Heart right ventricle (tissue), 16 donors: Measurements from ENCODE around the gene EFNA1. TPM values are rescaled to one million over a fixed set of nuclear protein-coding genes. Genes with fewer than 3 reads are reported as not detected.

Experiments
- ATAC-seq, 8 donors: fragments of 200-7000 bp; cut with Tn5 transposase; one replicate each; pipeline ENCODE4 v1.9.1; 2020; ENCODE audit warnings: mild to moderate bottlenecking in 8 of 8, moderate library complexity in 8 of 8, moderate number of reproducible peaks in 1 of 8
- DNase-seq, 2 donors: peaks; one replicate each; pipeline ENCODE4 v3.0.0-alpha.2; 2020
- H3K27ac ChIP-seq, 10 donors: fragments of 200-600 bp; sonication (generic) in 2 of 10; one replicate each; pipeline versions ENCODE4 v1.5.0 to v1.8.0; 2020 to 2022; ENCODE audit warnings: mild to moderate bottlenecking in 3 of 10
- H3K27me3 ChIP-seq, 7 donors: fragments of 200-600 bp; one replicate each; pipeline ENCODE4 v1.8.0; 2021 to 2022; ENCODE audit warnings: mild to moderate bottlenecking in 2 of 7
- H3K36me3 ChIP-seq, 9 donors: fragments of 200-600 bp; sonication (generic) in 1 of 9; one replicate each; pipeline versions ENCODE4 v1.5.0 to v1.8.0; 2020 to 2022; ENCODE audit warnings: mild to moderate bottlenecking in 2 of 9
- H3K4me1 ChIP-seq, 9 donors: fragments of 200-600 bp; sonication (generic) in 1 of 9; one replicate each; pipeline versions ENCODE4 v1.5.0 to v1.8.0; 2020 to 2022; ENCODE audit warnings: mild to moderate bottlenecking in 4 of 9
- H3K4me3 ChIP-seq, 10 donors: fragments of 200-600 bp; sonication (generic) in 2 of 10; one replicate each; pipeline versions ENCODE4 v1.5.0 to v1.8.0; 2020 to 2022; ENCODE audit warnings: mild to moderate bottlenecking in 7 of 10, moderate library complexity in 2 of 10
- H3K9me3 ChIP-seq, 11 donors: fragments of 200-600 bp in 10 of 11; sonication (generic) in 2 of 11; one replicate each; pipeline versions ENCODE4 v1.5.0 to v1.8.0; 2013 to 2022; ENCODE audit warnings: mild to moderate bottlenecking in 2 of 11, control low read depth in 1 of 11, moderate library complexity in 1 of 11
- CTCF ChIP-seq, 9 donors: fragments of 200-600 bp; sonication (generic) in 2 of 9; IDR thresholded peaks; one replicate each; pipeline versions ENCODE4 v1.5.0 to v1.8.0; 2021 to 2022; ENCODE audit warnings: antibody characterized with exemption in 9 of 9, mild to moderate bottlenecking in 5 of 9, moderate library complexity in 1 of 9
- WGBS, 2 donors: extraction: QIAGEN DNeasy Blood & Tissue Kit; methylation state at CpG; one replicate each; pipeline ENCODE4 v1.1.7; 2013; ENCODE audit warnings: inconsistent platforms in 1 of 2; 5-methylcytosine and 5-hydroxymethylcytosine counted together
- intact Hi-C, 10 donors: fragments of 100-400 bp; cut with DNase I; formaldehyde crosslinking; loops; one replicate each; pipeline versions ENCODE4 v1.11.1 to v1.14.2; 2022
- polyA plus RNA-seq, 2 donors: library from polyadenylated mRNA; stranded (reverse); fragments of 200-250 nt; gene quantifications; one replicate each; pipeline ENCODE4 v1.2.3, GENCODE V29; 2013
- total RNA-seq, 10 donors: library from RNA; stranded (reverse); fragmentation: NEBNext Ultra II Directional in 3 of 10; extraction: Animal tissue kit (Norgen Biotek cat#: 25700) in 3 of 10; gene quantifications; one replicate each; pipeline versions ENCODE4 v1.2.1 to v1.2.4, GENCODE V29; 2021 to 2023
- donor health status: Arrhythmogenic right ventricular cardiomyopathy.
- donor health status: ischemic (EF 13 %, LVEDD 7.1; RV severe dilation, severe dysfunction).
- donor health status: healthy with polysubstance abuse.
- donor health status: DM: no; HTN: yes; CAD: no.
- donor health status: DM: no; HTN: no; CAD: no.
- donor health status: ischemic (EF 25% LVEDD 6.9; RV normal size, moderate dysfunction).
- donor health status: ischemic (EF 25% LVEDD 5.7; RV mildly dilated, moderate dysfunction).
- donor health status: healthy.
- donor health status: DM: yes; HTN: yes; CAD: no.
- donor health status: Ischemic cardiomyopathy.
- donor health status: ischemic (EF 35%, LVEDD 5.7; RV mildly dilated, moderate dysfunction).
- donor health status: nonischemic (EF 11% LVEDD 7.7; RV severe dilation, severe dysfunction).
- donor health status: DM: yes; HTN: yes; CAD: no.
- donor health status: PGD.
- donor health status: ischemic (EF 29% LVEDD 5.4; RV normal size, mild dysfunction).
- donor health status: nonischemic (EF 23%, LVEDD 6.1; RV moderate dilation, normal function).

EFNA1 gene
- total and polyA plus RNA-seq, 12 donors, result 28.9 to 104 (median 37.2) TPM

GRCh38 chr1:155125511-155125945 is 2.1 kb upstream of the EFNA1 start:
- no peak for TF ChIP-seq CTCF (IDR thresholded peaks at IDR 0.05)
- intact Hi-C loops, result loop anchor here in 6 of 10 donors (5.0 kb wide), 2 partner anchors 33 to 42 kb away; no protein-coding TSS in a partner anchor
- peaks cover 0 to 55% (median 0%) of the 10 kb centered on the region in 7 donors for H3K27me3 ChIP-seq
- no peaks in the 10 kb centered on the region for H3K36me3 ChIP-seq
- peaks cover 10 to 56% (median 42%) of the 10 kb centered on the region in 9 donors for H3K4me1 ChIP-seq
- H3K27ac ChIP-seq, result peak overlapping the region in 6 of 10 donors; percentile 92 to 99 (median 96)
- ATAC-seq, result no peak
- no peaks in the 10 kb centered on the region for H3K9me3 ChIP-seq
- WGBS, 2 donors, result 64 to 76% methylated on average over 8 to 11 of the region's 11 CpGs
- DNase-seq, result no peak
- no peak overlapping the region for H3K4me3 ChIP-seq

- Histone ChIP-seq H3K4me3 (peak overlapping the region in 9 of 10 donors; percentile 59 to 93 (median 85)), H3K9me3 (no peaks in the 10 kb centered on the region), H3K27ac (peak overlapping the region in 9 of 10 donors; percentile 81 to 99 (median 96)), H3K36me3 (peaks cover 0 to 4% (median under 1%) of the 10 kb centered on the region in 9 donors), H3K4me1 (peaks cover 10 to 60% (median 46%) of the 10 kb centered on the region in 9 donors), H3K27me3 (peaks cover 0 to 55% (median 0%) of the 10 kb centered on the region in 7 donors)
- WGBS, 2 donors, result 30 to 37% methylated on average over 46 to 53 of the region's 53 CpGs
- DNase-seq (peak; percentile 54 to 61), ATAC-seq (peak; percentile 16 to 50 (median 30))
- no peak for TF ChIP-seq CTCF (IDR thresholded peaks at IDR 0.05)
- intact Hi-C loops, result loop anchor here in 6 of 10 donors (5.0 kb wide), 2 partner anchors 34 to 41 kb away; no protein-coding TSS in a partner anchor
These were observed 1.6 kb upstream of the EFNA1 start for GRCh38 chr1:155125946-155126555.

- Histone ChIP-seq H3K9me3 (no peaks in the 10 kb centered on the region), H3K4me1 (peaks cover 14 to 66% (median 52%) of the 10 kb centered on the region in 9 donors), H3K36me3 (peaks cover 0 to 10% (median 6%) of the 10 kb centered on the region in 9 donors), H3K27me3 (peaks cover 0 to 55% (median 0%) of the 10 kb centered on the region in 7 donors), H3K4me3 (peak overlapping the region; percentile 47 to 93 (median 79)), H3K27ac (peak overlapping the region; percentile 81 to 99 (median 94))
- peak in 2 of 9 donors; percentile 25 to 29 for TF ChIP-seq CTCF (IDR thresholded peaks at IDR 0.05)
- peak in 7 of 8 donors; percentile 0 to 15 (median 2) for ATAC-seq
- 2% methylated on average over 32 of the region's 32 CpGs for WGBS, 2 donors
- intact Hi-C loops, result loop anchor here in 6 of 10 donors (5.0 kb wide), 2 partner anchors 34 to 41 kb away; no protein-coding TSS in a partner anchor
- DNase-seq, result peak; percentile 23 to 29
These were observed 1.0 kb upstream of the EFNA1 start for GRCh38 chr1:155126556-155127104.

- 1 to 3% methylated on average over 17 of the region's 17 CpGs for WGBS, 2 donors
- Histone ChIP-seq H3K27me3 (peaks cover 0 to 55% (median 0%) of the 10 kb centered on the region in 7 donors), H3K9me3 (no peaks in the 10 kb centered on the region), H3K4me1 (peaks cover 17 to 81% (median 63%) of the 10 kb centered on the region in 9 donors), H3K27ac (peak overlapping the region; percentile 81 to 99 (median 94)), H3K4me3 (peak overlapping the region; percentile 47 to 93 (median 79)), H3K36me3 (peaks cover 0 to 25% (median 19%) of the 10 kb centered on the region in 9 donors)
- TF ChIP-seq CTCF (IDR thresholded peaks at IDR 0.05), result no peak
- DNase-seq (no peak), ATAC-seq (peak in 3 of 8 donors; percentile 0 to 4 (median 2))
- intact Hi-C loops, result loop anchor here in 9 of 10 donors (2.0 to 5.0 kb wide), 5 partner anchors 33 to 41 kb away; no protein-coding TSS in a partner anchor
These were observed 485 bp downstream of the EFNA1 start for GRCh38 chr1:155127967-155128754.
